HCT116 (cell line): Measurements from ENCODE around the gene CRISPLD2. TPM values are rescaled to one million over a fixed set of nuclear protein-coding genes. Genes with fewer than 3 reads are reported as not detected.

Source experiments
- ATAC-seq: fragments of 200-7000 bp; cut with Tn5 transposase; 2 replicates; pipeline ENCODE4 v1.9.1; 2020; ENCODE audit warnings: mild to moderate bottlenecking, moderate library complexity
- BruUV-seq: library from RNA; stranded (reverse); fragments of 400-500 nt; replicated peaks from 2 replicates; lab custom pipeline; 2021; lab: Mats Ljungman, UMichigan
- CTCF ChIA-PET: fragments of 300-600 bp; sonication (Branson Sonifier 250); formaldehyde crosslinking; loops from one replicate; lab custom pipeline; 2021; ENCODE audit warnings: antibody characterized with exemption; lab: Charles Lee
- POLR2A ChIA-PET: fragments of 300-600, 350-600 bp; sonication (Branson Sonifier 250); formaldehyde crosslinking; loops from one replicate; lab custom pipeline; 2021; ENCODE audit warnings: antibody characterized with exemption; lab: Charles Lee
- RAD21 ChIA-PET, 2 experiments: fragments of 300-600 bp; sonication (Branson Sonifier 250); formaldehyde crosslinking; loops; one replicate each; lab custom pipeline; 2023; ENCODE audit warnings: low total read pairs in 2 of 2; ENCODE audit not compliant: uncharacterized antibody in 2 of 2, unreplicated experiment in 2 of 2, low non-redundant PET in 1 of 2; lab: Charles Lee
- DNase-seq: peaks from one replicate; pipeline ENCODE4 v3.0.0-alpha.2; 2010; ENCODE audit warnings: low read depth, low spot score
- H2AFZ ChIP-seq: fragments of 200-600 bp; shearing (Covaris generic), sonication (generic); 2 replicates; pipeline ENCODE4 v1.6.1; 2017; ENCODE audit warnings: low read depth, mixed run types, mixed read lengths, antibody characterized with exemption, low read length; ENCODE audit not compliant: poor library complexity, severe bottlenecking
- H3K27ac ChIP-seq: 2 replicates; pipeline ENCODE4 v1.5.1; 2012; ENCODE audit warnings: low read depth, low read length
- H3K27me3 ChIP-seq: fragments of 200-600 bp; sonication (generic); 2 replicates; pipeline ENCODE4 v1.6.1; 2016; ENCODE audit warnings: mixed run types, low read length, mixed read lengths; ENCODE audit not compliant: insufficient read depth
- H3K36me3 ChIP-seq, 2 experiments: fragments of 200-500 bp in 1 of 2; fragments of 200-600 bp in 1 of 2; sonication (Bioruptor generic) in 1 of 2; sonication (generic) in 1 of 2; 2 replicates each; pipeline versions ENCODE4 v1.5.1 to v1.6.1; 2014 to 2016; ENCODE audit warnings: low read length in 2 of 2, inconsistent platforms in 1 of 2, mixed read lengths in 1 of 2, mixed run types in 1 of 2; ENCODE audit not compliant: insufficient read depth in 2 of 2, control insufficient read depth in 1 of 2
- H3K4me1 ChIP-seq, 2 experiments: fragments of 200-600 bp in 1 of 2; sonication (generic) in 1 of 2; 2 replicates each; pipeline versions ENCODE4 v1.5.1 to v1.6.1; 2012 to 2017; ENCODE audit warnings: low read length in 2 of 2, inconsistent platforms in 1 of 2, mild to moderate bottlenecking in 1 of 2, mixed read lengths in 1 of 2, mixed run types in 1 of 2, moderate library complexity in 1 of 2; ENCODE audit not compliant: insufficient read depth in 2 of 2, control insufficient read depth in 1 of 2
- H3K4me2 ChIP-seq: fragments of 200-600 bp; sonication (generic); 2 replicates; pipeline ENCODE4 v1.6.1; 2017; ENCODE audit warnings: mixed run types, low read length, mixed read lengths
- H3K4me3 ChIP-seq, 2 experiments: fragments of 200-600 bp in 1 of 2; sonication (generic) in 1 of 2; replicated peaks in 1 of 2; 2 replicates each; pipeline ENCODE4 v1.5.1; 2011 to 2016; ENCODE audit warnings: low read length in 2 of 2, control low read depth in 1 of 2, low read depth in 1 of 2, mild to moderate bottlenecking in 1 of 2, mixed read lengths in 1 of 2, mixed run types in 1 of 2
- H3K79me2 ChIP-seq: fragments of 200-600 bp; sonication (generic); 2 replicates; pipeline ENCODE4 v1.6.1; 2017; ENCODE audit warnings: mild to moderate bottlenecking, mixed run types, low read length, moderate library complexity, mixed read lengths; ENCODE audit not compliant: insufficient read depth
- H3K9ac ChIP-seq: fragments of 200-600 bp; sonication (generic); 2 replicates; pipeline ENCODE4 v1.6.1; 2016; ENCODE audit warnings: low read length, mixed read lengths
- H3K9me2 ChIP-seq: fragments of 200-600 bp; sonication (generic), shearing (Covaris generic); 2 replicates; pipeline ENCODE4 v1.6.1; 2017; ENCODE audit warnings: mixed run types, mild to moderate bottlenecking, moderate library complexity; ENCODE audit not compliant: insufficient read depth
- H3K9me3 ChIP-seq, 2 experiments: fragments of 200-500 bp in 1 of 2; fragments of 200-600 bp in 1 of 2; sonication (Bioruptor generic) in 1 of 2; sonication (generic) in 1 of 2; 2 replicates each; pipeline ENCODE4 v1.6.1; 2014 to 2017; ENCODE audit warnings: low read length in 2 of 2, mixed read lengths in 2 of 2, inconsistent platforms in 1 of 2, low read depth in 1 of 2, mild to moderate bottlenecking in 1 of 2, mixed run types in 1 of 2, moderate library complexity in 1 of 2; ENCODE audit not compliant: control insufficient read depth in 1 of 2, insufficient read depth in 1 of 2
- H4K20me1 ChIP-seq: fragments of 200-600 bp; sonication (generic), shearing (Covaris generic); 2 replicates; pipeline ENCODE4 v1.6.1; 2017; ENCODE audit warnings: mixed run types, mild to moderate bottlenecking, moderate library complexity; ENCODE audit not compliant: insufficient read depth
- ATF3 ChIP-seq: IDR thresholded peaks from 2 replicates; pipeline ENCODE4 v1.6.1; 2012
- CEBPB ChIP-seq: IDR thresholded peaks from 2 replicates; pipeline ENCODE4 v1.6.1; 2012; ENCODE audit warnings: low read depth
- ELF1 ChIP-seq: IDR thresholded peaks from 2 replicates; pipeline ENCODE4 v1.6.1; 2012; ENCODE audit warnings: low read depth, borderline replicate concordance
- EZH2 ChIP-seq: fragments of 200-600 bp; sonication (generic); IDR thresholded peaks from 2 replicates; pipeline ENCODE4 v1.6.1; 2017; ENCODE audit warnings: antibody characterized with exemption, mixed run types
- FOSL1 ChIP-seq: IDR thresholded peaks from 2 replicates; pipeline ENCODE4 v1.6.1; 2012; ENCODE audit warnings: low read depth
- JUND ChIP-seq: IDR thresholded peaks from 2 replicates; pipeline ENCODE4 v1.6.1; 2012
- POLR2A ChIP-seq: IDR thresholded peaks from 2 replicates; pipeline ENCODE4 v1.7.0; 2011; ENCODE audit warnings: borderline replicate concordance; ENCODE audit not compliant: insufficient read depth, insufficient read length; ENCODE audit errors: extremely low read depth
- POLR2AphosphoS5 ChIP-seq: IDR thresholded peaks from 2 replicates; pipeline ENCODE4 v1.6.1; 2011; ENCODE audit warnings: mild to moderate bottlenecking, low read depth, low read length, moderate library complexity
- SIN3A ChIP-seq: IDR thresholded peaks from 2 replicates; pipeline ENCODE4 v1.6.1; 2012; ENCODE audit warnings: low read depth
- SP1 ChIP-seq: IDR thresholded peaks from 2 replicates; pipeline ENCODE4 v1.6.1; 2012; ENCODE audit warnings: low read depth
- SRF ChIP-seq: IDR thresholded peaks from 2 replicates; pipeline ENCODE4 v1.6.1; 2012; ENCODE audit warnings: low read depth
- YY1 ChIP-seq: IDR thresholded peaks from 2 replicates; pipeline ENCODE4 v1.6.1; 2011; ENCODE audit warnings: low read length, low read depth, moderate library complexity, mild to moderate bottlenecking; ENCODE audit not compliant: insufficient replicate concordance; ENCODE audit errors: extremely low read depth
- ZBTB33 ChIP-seq: IDR thresholded peaks from 2 replicates; pipeline ENCODE4 v1.6.1; 2011; ENCODE audit warnings: mild to moderate bottlenecking, low read length, moderate library complexity; ENCODE audit not compliant: insufficient replicate concordance; ENCODE audit errors: extremely low read depth
- intact Hi-C: fragments of 100-400 bp; cut with micrococcal nuclease; formaldehyde crosslinking; loops from 2 replicates; pipeline ENCODE4 v1.10.0; 2022
- total RNA-seq: library from RNA; stranded (reverse); gene quantifications from one replicate; pipeline ENCODE4 v1.2.1, GENCODE V29; 2021; ENCODE audit not compliant: unreplicated experiment
- TF ChIP-seq, protein P1 (sequence below): IDR thresholded peaks from 2 replicates; pipeline ENCODE4 v1.6.1; 2012; ENCODE audit warnings: low read depth
- TF ChIP-seq, protein P2 (sequence below), 3 experiments: fragments of 200-600 bp in 1 of 3; sonication (generic) in 1 of 3; IDR thresholded peaks in 2 of 3; conservative IDR thresholded peaks in 1 of 3; 2 replicates each; pipeline ENCODE4 v1.5.1; 2012 to 2017; ENCODE audit warnings: low read depth in 2 of 3, low read length in 2 of 3, antibody characterized with exemption in 1 of 3, borderline replicate concordance in 1 of 3, control low read depth in 1 of 3, mild to moderate bottlenecking in 1 of 3, mixed read lengths in 1 of 3, mixed run types in 1 of 3, moderate library complexity in 1 of 3; ENCODE audit not compliant: insufficient read depth in 1 of 3

Gene CRISPLD2
- total RNA-seq, 1 experiment from 2014 or later: 4.6 TPM

- no peak overlapping the region for H3K4me3 ChIP-seq
- ATAC-seq: peak; percentile 19; the same call in 1 of the 2 replicates
- no TSS peak for BruUV-seq
- H3K27ac ChIP-seq: no peak overlapping the region
- no peaks in the 10 kb centered on the region for H3K9me2 ChIP-seq
- intact Hi-C loops: loop anchor here (10.0 kb wide), 1 partner anchor 304 kb away; no protein-coding TSS in a partner anchor
- no peak overlapping the region for H3K4me2 ChIP-seq
- TF ChIP-seq SP1 (no peak), ATF3 (no peak), FOSL1 (no peak), POLR2A (no peak), SRF (no peak), POLR2AphosphoS5 (no peak), JUND (no peak), CEBPB (no peak), SIN3A (no peak), EZH2 (no peak), ZBTB33 (no peak), ELF1 (no peak), YY1 (no peak)
- TF ChIP-seq, protein P1, sequence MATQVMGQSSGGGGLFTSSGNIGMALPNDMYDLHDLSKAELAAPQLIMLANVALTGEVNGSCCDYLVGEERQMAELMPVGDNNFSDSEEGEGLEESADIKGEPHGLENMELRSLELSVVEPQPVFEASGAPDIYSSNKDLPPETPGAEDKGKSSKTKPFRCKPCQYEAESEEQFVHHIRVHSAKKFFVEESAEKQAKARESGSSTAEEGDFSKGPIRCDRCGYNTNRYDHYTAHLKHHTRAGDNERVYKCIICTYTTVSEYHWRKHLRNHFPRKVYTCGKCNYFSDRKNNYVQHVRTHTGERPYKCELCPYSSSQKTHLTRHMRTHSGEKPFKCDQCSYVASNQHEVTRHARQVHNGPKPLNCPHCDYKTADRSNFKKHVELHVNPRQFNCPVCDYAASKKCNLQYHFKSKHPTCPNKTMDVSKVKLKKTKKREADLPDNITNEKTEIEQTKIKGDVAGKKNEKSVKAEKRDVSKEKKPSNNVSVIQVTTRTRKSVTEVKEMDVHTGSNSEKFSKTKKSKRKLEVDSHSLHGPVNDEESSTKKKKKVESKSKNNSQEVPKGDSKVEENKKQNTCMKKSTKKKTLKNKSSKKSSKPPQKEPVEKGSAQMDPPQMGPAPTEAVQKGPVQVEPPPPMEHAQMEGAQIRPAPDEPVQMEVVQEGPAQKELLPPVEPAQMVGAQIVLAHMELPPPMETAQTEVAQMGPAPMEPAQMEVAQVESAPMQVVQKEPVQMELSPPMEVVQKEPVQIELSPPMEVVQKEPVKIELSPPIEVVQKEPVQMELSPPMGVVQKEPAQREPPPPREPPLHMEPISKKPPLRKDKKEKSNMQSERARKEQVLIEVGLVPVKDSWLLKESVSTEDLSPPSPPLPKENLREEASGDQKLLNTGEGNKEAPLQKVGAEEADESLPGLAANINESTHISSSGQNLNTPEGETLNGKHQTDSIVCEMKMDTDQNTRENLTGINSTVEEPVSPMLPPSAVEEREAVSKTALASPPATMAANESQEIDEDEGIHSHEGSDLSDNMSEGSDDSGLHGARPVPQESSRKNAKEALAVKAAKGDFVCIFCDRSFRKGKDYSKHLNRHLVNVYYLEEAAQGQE: no peak
- TF ChIP-seq, protein P2, sequence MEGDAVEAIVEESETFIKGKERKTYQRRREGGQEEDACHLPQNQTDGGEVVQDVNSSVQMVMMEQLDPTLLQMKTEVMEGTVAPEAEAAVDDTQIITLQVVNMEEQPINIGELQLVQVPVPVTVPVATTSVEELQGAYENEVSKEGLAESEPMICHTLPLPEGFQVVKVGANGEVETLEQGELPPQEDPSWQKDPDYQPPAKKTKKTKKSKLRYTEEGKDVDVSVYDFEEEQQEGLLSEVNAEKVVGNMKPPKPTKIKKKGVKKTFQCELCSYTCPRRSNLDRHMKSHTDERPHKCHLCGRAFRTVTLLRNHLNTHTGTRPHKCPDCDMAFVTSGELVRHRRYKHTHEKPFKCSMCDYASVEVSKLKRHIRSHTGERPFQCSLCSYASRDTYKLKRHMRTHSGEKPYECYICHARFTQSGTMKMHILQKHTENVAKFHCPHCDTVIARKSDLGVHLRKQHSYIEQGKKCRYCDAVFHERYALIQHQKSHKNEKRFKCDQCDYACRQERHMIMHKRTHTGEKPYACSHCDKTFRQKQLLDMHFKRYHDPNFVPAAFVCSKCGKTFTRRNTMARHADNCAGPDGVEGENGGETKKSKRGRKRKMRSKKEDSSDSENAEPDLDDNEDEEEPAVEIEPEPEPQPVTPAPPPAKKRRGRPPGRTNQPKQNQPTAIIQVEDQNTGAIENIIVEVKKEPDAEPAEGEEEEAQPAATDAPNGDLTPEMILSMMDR (IDR thresholded peaks at IDR 0.05 in 2 of 3, conservative IDR thresholded peaks at IDR 0.05 in 1 of 3; ENCODE audit: borderline replicate concordance in 1 of 3, insufficient read depth in 1 of 3, low read depth in 2 of 3, low read length in 2 of 3): no peak
- no peak overlapping the region for H3K9ac ChIP-seq
- no peaks in the 10 kb centered on the region for H3K27me3 ChIP-seq
- CTCF ChIA-PET: interaction anchor here (1.4 kb wide), 1 partner anchor 22 kb away, joined by 6 read pairs; no protein-coding TSS in a partner anchor
- no peaks in the 10 kb centered on the region for H3K9me3 ChIP-seq
- H3K36me3 ChIP-seq: no peaks in the 10 kb centered on the region
- RAD21 ChIA-PET: no interaction called here
- H4K20me1 ChIP-seq: no peaks in the 10 kb centered on the region
- no peak for DNase-seq
- H3K4me1 ChIP-seq: peaks cover 0 to 8% of the 10 kb centered on the region in 2 experiments; a peak in 1 of 4 replicates
- POLR2A ChIA-PET: no interaction called here
- H3K79me2 ChIP-seq: no peaks in the 10 kb centered on the region
- H2AFZ ChIP-seq: no peak overlapping the region
Observed at GRCh38 chr16:84930298-84931106, 110.7 kb downstream of the CRISPLD2 start.
